ENCODE results near the gene PVALB. TPM values are rescaled to one million over a fixed set of nuclear protein-coding genes. Genes with fewer than 3 reads are reported as not detected.

PVALB gene
- total RNA-seq, 1 experiment from 2014 or later, result not detected

DNA sequence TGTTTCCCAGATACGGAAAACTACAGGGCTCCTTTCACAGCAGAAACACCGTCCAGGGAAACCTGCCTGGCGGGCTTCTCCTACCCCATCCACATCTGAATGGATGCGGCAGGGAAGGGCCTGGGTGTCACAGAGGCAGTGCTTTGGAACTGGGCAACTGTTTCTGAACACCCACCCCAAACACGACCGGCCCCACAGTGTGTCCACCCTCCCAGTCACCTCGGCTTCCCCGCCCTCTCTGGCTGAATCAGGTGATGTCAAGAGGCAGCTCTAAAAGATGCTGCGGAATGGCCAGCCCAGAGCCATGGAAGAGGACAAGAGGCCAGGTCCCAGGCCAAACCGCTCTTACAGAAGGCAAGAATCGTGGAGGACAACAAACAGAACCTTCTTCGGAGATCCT, 62.9 kb downstream of the PVALB start:
- Histone ChIP-seq H3K9ac (ENCODE audit: low read length) (no peak overlapping the region), H3K36me3 (ENCODE audit: control insufficient read depth in 1 of 2, insufficient read depth in 2 of 2, low read length in 2 of 2) (no peaks in the 10 kb centered on the region), H4K20me1 (ENCODE audit: insufficient read depth) (no peaks in the 10 kb centered on the region), H3K27me3 (ENCODE audit: insufficient read depth, low read length) (peaks cover 5% of the 10 kb centered on the region; the same call in 1 of the 2 replicates), H3K79me2 (ENCODE audit: insufficient read depth, low read length) (no peaks in the 10 kb centered on the region), H2AFZ (ENCODE audit: low read depth, low read length, poor library complexity, severe bottlenecking) (no peak overlapping the region), H3K4me1 (ENCODE audit: control insufficient read depth in 1 of 2, insufficient read depth in 2 of 2, low read length in 2 of 2) (peaks cover 0 to 12% of the 10 kb centered on the region in 2 experiments; a peak in 3 of 4 replicates), H3K27ac (ENCODE audit: low read depth, low read length) (no peak overlapping the region), H3K4me2 (ENCODE audit: low read length) (no peak overlapping the region), H3K9me2 (ENCODE audit: insufficient read depth) (no peaks in the 10 kb centered on the region), H3K9me3 (ENCODE audit: control insufficient read depth in 1 of 2, insufficient read depth in 1 of 2, low read depth in 1 of 2, low read length in 2 of 2) (no peaks in the 10 kb centered on the region), H3K4me3 (replicated peaks in 1 of 2; ENCODE audit: low read depth in 1 of 2, low read length in 2 of 2) (no peak overlapping the region)
- TF ChIP-seq FOSL1 (IDR thresholded peaks at IDR 0.05; ENCODE audit: low read depth) (no peak), EZH2 (IDR thresholded peaks at IDR 0.05) (no peak), SIN3A (IDR thresholded peaks at IDR 0.05; ENCODE audit: low read depth) (no peak), ELF1 (IDR thresholded peaks at IDR 0.05; ENCODE audit: borderline replicate concordance, low read depth) (no peak)
- TF ChIP-seq, protein P1, sequence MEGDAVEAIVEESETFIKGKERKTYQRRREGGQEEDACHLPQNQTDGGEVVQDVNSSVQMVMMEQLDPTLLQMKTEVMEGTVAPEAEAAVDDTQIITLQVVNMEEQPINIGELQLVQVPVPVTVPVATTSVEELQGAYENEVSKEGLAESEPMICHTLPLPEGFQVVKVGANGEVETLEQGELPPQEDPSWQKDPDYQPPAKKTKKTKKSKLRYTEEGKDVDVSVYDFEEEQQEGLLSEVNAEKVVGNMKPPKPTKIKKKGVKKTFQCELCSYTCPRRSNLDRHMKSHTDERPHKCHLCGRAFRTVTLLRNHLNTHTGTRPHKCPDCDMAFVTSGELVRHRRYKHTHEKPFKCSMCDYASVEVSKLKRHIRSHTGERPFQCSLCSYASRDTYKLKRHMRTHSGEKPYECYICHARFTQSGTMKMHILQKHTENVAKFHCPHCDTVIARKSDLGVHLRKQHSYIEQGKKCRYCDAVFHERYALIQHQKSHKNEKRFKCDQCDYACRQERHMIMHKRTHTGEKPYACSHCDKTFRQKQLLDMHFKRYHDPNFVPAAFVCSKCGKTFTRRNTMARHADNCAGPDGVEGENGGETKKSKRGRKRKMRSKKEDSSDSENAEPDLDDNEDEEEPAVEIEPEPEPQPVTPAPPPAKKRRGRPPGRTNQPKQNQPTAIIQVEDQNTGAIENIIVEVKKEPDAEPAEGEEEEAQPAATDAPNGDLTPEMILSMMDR (IDR thresholded peaks at IDR 0.05 in 2 of 3, conservative IDR thresholded peaks at IDR 0.05 in 1 of 3; ENCODE audit: borderline replicate concordance in 1 of 3, insufficient read depth in 1 of 3, low read depth in 2 of 3, low read length in 2 of 3), result no peak
- TF ChIP-seq, protein P2, sequence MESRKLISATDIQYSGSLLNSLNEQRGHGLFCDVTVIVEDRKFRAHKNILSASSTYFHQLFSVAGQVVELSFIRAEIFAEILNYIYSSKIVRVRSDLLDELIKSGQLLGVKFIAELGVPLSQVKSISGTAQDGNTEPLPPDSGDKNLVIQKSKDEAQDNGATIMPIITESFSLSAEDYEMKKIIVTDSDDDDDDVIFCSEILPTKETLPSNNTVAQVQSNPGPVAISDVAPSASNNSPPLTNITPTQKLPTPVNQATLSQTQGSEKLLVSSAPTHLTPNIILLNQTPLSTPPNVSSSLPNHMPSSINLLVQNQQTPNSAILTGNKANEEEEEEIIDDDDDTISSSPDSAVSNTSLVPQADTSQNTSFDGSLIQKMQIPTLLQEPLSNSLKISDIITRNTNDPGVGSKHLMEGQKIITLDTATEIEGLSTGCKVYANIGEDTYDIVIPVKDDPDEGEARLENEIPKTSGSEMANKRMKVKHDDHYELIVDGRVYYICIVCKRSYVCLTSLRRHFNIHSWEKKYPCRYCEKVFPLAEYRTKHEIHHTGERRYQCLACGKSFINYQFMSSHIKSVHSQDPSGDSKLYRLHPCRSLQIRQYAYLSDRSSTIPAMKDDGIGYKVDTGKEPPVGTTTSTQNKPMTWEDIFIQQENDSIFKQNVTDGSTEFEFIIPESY (IDR thresholded peaks at IDR 0.05; ENCODE audit: extremely low read depth, insufficient replicate concordance, low read length), result no peak
- ATAC-seq, result no peak
- no peak for DNase-seq (ENCODE audit: low read depth, low spot score)
- RAD21 ChIA-PET (ENCODE audit: low non-redundant PET in 1 of 2, low total read pairs in 2 of 2, uncharacterized antibody in 2 of 2, unreplicated experiment in 2 of 2), result no interaction called here
- POLR2A ChIA-PET, result interaction anchor here (1.4 kb wide), 1 partner anchor 22 kb away, joined by 4 read pairs; the partner anchor contains the start of gene IFT27
- BruUV-seq (replicated peaks), result no TSS peak
- CTCF ChIA-PET, result interaction anchor here (1.1 to 1.9 kb wide), 2 partner anchors 39 to 207 kb away, joined by 3 to 6 read pairs; no protein-coding TSS in a partner anchor
- intact Hi-C loops (cut with micrococcal nuclease), result no loop called here

Measured in HCT116 (cell line).